T-helper 1 cell treated with Interleukin-12 subunit alpha and Interleukin-12 subunit beta and Interleukin-4 antibody, amounts not matched to agents 30 ng/mL and 1 ng/mL, for 36 hours (primary cell): ENCODE data around the gene TBC1D2B. TPM values are rescaled to one million over a fixed set of nuclear protein-coding genes. Genes with fewer than 3 reads are reported as not detected.

Experiments
- intact Hi-C: fragments of 100-400 bp; cut with micrococcal nuclease; formaldehyde crosslinking; loops from one replicate; pipeline ENCODE4 v1.15.1; 2024
- total RNA-seq: library from RNA; stranded (reverse); gene quantifications from 2 replicates; pipeline ENCODE4 v1.2.3, GENCODE V29; 2022

The TBC1D2B gene
- total RNA-seq, 1 donor from 2014 or later: 115 TPM

DNA sequence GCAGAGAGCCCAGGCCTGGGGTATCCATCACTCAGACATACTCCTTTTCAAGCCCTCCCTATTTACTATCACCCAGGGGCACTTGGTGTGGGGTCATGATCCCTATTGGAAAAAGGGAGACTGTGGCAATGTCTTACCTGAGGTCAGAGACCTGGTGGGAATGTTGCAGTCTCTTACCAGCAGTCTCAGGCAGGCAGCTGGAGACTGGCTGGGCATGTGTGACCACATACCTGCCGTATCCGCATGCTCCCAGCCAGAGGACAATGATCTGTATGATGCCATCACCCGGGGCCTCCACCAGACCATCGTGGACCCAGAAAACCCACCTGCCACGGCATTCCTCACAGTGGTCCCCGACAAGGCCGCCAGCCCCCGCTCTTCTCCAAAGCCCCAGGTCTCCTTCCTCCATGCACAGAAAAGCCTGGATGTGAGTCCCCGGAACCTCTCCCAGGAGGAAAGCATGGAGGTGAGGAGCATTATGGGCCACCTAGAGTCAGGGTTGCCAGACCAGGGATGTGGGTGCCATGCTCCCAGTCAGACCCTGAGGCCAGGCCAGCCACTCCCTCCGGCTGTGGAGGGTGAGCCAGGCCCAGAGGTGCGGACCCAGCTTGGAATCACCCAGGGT lies 20.7 kb upstream of the TBC1D2B start:
- intact Hi-C loops: no loop called here

DNA sequence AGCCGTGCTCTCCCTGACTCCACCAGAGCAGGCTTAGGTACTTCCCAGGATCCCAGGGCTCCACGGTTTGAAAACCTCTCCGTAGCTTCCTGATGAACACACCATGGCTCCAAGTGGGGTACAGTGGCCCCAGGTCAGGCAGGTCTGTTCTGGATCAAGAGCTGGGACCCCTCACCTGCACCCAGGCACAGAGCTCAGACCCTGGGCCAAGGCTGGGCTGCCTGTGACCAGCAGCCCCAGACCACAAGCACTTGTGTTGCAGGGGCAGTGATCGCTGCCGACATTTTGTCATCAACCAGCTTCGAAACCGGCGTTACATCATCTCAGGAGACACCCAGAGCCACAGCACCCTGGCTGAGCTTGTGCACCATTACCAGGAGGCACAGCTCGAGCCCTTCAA lies 20.2 kb upstream of the TBC1D2B start:
- intact Hi-C loops: no loop called here

DNA sequence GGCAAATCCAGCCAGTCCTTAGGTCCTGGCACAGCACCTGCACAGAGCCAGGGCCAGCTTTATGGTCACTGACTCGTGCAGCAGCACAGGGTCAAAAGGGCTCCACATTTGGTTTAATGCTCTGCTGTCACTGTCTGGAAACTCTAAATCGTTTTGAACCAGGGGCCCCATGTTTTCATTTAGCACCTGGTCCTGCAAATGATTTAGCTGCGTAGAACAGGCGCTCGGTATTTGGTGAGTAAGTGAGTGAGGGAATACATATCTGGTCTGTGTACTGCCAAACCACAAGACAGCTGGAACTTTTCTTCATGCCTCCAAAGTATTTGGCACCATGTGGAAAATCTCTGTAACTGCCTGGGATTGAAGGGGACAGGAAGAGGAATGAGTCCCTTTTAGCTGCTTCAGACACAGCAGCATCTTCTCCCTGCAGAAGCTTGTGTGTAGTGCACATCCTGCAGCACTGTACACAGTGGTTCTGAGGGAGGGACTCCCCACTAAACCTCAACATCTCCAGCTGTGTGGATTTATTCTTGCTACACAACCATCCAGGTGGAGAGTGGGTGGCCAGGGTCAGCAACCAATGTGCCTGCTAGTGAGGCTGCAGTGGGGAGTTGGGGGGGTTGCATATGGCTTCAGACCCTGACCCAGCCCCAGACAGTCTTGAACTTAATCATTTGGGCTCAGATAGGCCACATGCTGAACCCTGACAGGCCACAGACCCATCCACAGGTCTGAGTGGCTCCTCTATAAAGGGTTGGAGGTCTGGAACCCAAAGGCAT lies 15.9 kb upstream of the TBC1D2B start:
- intact Hi-C loops: no loop called here

DNA sequence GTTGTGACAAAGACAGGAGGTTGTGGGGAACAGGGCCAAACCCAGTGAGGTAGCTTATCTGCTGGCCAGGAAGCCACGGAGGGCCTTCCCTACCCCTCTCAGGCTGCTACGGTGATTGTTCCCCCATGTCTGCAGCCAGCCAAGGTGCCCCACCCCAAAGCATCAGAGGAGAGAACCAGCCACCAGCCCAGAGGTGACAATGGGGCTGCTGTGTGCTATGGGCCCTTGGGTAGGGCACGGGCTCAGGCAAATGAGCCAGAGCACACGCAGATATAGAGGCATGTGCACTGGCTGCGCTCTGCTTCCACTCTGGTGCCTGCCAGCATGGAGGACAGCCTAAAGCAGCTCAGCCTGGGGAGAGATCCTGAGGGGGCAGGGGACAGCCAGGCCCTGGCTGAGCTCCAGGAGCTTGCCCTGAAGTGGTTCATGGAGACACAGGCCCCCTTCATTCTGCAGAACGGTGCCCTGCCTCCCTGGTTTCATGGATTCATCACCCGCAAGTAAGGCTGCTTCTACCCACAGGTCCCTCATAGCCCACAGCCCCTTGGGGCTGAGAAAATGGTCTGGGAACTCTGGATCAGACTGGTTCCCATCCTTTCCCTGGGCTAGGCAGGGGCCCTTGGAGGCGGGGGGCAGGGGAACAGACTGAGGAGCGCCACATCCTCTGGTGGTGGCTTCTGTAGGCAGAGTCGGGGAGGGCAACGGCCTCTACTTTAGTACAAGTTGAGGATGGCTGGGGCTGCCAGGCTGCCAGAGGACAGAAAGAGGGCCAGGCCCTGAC lies 14.9 kb upstream of the TBC1D2B start, which contains the start of gene SH2D7:
SH2D7 (plus strand) TSS at position 301 of the 781 bp plus-strand sequence; CDS start at position 325, 24 bp downstream.
- intact Hi-C loops: no loop called here

DNA sequence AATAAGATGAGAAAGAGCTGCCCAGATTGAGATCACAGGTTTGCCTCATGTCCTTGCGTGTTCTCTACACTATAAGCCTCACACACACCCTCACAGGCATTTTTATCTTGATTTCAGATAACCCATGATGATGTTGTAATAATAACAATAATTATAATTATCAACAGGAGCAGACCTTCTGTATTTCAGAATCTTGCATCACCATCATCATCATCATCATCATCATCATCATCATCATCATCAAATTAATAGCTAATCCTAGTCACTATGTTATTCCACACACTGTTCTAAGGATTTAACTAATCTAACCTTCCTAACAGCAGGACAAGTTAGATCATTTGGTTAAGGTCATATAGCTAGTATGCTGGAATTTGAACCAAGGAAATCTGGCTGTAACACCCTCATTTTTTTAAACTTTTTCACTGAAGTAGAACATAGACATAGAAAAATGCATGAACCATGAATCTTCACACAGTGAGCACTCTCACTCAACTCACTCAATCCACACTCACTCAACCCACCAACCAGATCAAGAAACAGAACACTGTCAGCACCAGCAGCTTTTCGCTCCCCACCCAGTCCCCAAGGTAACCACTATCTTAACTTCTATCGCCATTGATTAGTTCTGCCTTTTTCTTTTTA lies 13.0 kb upstream of the TBC1D2B start:
- intact Hi-C loops: no loop called here

DNA sequence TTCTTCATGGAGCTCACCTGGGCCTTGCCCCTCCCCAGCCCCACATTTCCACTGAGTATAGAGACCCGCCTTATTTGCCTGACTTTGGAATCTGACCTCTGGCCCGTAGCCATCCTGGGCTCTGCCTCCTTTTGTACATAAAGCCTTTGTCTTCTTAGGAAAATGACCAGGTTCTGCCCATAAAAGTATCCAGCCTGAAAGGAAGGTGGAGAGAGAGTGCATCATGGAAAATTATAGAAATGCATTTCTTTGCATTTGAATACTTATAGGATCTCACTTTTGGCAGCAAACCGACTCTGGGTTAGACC lies 11.2 kb upstream of the TBC1D2B start:
- intact Hi-C loops: no loop called here

DNA sequence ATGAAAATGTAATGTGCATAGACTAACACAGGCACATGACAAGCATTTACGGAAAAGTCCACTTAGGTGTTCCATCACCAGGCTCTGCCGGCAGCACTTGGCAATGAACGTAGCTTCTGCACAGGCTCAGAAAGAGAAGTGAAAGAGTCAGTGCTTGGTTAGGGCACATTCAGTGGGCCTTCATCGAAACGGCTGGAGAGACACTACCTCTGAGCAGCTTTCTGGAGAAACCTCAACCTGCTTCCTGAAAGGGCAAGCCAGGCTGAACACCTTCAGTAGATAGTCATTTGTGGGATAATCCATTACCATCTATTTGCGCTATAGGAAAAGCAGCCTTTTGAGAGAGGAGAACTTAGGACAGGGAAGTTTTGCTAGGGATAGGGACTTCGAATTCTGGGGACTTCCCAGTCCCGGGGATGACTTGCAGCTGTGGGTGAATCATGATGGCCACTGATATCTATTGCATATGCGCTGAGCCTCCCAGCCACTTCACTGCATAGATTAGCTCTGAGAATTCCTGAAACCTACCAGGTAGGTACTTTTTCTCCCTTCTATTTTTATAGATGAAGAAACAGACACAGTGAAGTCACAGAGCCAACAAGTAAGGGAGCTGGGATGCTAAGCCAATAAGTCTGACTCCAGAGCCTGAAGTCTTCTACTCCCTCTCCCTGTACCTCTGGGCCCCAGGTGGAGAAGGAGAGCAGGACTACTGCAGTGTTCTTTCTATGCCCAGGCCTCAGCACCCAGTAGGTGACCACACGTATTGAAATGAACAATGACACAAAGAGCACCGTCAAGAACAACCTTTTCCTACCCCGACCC lies 10.7 kb upstream of the TBC1D2B start:
- intact Hi-C loops: no loop called here

DNA sequence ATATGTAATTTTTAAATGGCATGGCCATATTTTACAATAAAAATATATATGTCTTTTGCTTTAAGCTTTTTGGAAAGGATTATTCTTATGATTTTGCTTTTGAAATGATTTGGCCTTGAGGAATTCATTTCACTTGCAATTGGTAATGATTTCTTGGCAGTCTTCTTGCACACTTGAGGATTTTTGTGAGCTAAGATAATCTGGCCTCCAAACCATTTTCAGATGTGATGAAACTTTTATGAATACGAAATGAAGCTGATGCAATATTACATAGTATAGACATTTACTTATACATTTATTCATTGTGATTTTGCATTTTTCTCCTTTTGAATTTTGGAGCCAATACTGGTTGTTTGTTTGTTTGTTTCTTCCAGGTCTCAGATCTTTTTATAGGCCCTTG lies 8.4 kb upstream of the TBC1D2B start:
- intact Hi-C loops: no loop called here

DNA sequence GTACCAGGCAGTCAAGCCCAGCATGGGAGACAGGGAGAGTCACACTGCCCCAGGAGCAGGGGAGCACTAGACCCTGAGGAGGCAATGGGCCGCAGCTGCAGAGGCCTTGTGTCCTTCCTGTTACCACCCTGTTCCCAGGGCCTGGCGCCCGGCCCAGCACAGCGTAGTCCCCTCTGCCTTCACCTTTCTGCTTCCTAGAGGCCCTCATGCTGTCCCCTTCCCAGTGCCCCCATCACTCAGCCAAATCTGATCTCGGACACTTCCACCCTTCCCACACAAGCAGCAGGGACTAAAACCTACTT lies 6.9 kb upstream of the TBC1D2B start:
- intact Hi-C loops: no loop called here

DNA sequence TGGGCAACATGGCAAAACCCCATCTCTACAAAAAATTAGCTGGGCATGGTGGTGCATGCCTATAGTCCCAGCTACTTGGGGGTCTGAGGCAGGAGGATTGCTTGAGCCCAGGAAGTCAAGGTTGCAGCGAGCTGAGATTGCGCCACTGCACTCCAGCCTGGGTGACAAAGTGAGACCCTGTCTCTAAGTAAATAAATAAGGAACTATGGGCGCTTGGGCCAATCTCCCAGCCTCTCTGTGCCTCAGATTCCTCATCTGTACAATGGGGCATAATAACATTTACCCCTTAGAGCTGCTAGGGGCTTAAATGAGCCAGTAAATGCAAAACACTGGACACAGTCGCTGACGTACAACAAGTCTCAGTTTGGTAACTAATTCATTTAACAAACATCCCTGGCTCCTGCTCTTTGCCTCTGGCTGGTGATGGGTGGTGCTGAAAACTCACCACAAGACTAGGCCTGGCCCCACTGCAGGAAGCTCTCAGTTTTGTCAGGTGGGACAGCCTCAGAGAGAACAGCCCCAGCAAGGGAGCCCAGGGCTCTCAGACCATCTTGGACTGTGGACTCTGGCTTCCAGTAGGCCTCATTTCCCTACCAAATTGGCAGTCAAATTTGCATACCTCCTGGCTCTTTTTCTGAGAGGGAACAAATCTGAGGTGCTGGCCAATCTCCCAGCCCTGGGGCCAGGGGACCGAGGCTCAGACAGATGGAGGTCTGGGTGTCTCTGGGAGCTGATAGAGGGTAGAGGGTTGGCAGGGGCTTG lies 6.4 kb upstream of the TBC1D2B start:
- intact Hi-C loops: no loop called here

DNA sequence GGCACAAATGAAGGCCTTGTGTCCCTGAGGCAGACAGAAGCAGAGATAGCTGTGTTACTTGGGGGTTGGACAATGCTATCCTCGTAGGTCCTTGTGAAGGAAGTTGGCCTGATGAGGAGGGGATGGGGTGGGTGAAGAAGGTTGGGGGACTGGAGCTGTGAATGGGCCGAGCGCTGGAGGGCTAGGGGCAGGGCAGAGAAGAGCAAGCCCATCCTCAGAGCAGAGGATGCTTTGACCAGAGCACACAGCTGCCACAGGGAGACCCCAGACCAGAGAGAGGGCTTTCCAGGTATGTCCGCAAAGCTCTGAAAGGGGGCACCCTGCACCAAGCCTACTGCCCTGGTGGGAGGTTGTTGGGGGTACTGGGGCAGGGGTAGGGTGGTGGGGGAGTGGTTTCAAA lies 5.7 kb upstream of the TBC1D2B start:
- intact Hi-C loops: no loop called here

DNA sequence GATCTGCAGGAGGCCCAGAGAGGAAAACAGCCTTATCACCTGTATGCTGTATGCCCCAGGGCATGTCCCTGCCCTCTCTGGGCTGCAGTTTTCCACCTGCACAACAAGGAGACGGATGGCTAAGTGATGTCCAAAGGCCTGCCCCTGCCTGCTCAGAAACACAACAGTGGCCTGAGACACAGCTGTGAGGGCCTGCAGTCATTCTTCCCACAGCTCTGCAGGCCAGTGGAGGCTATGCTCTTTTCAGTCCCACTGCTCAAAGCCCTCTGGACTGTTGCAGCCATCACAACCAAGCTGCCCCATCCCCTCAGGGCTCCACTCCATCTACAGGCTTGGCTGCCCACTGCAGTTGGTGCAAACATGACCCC lies 5.2 kb upstream of the TBC1D2B start:
- intact Hi-C loops: no loop called here

DNA sequence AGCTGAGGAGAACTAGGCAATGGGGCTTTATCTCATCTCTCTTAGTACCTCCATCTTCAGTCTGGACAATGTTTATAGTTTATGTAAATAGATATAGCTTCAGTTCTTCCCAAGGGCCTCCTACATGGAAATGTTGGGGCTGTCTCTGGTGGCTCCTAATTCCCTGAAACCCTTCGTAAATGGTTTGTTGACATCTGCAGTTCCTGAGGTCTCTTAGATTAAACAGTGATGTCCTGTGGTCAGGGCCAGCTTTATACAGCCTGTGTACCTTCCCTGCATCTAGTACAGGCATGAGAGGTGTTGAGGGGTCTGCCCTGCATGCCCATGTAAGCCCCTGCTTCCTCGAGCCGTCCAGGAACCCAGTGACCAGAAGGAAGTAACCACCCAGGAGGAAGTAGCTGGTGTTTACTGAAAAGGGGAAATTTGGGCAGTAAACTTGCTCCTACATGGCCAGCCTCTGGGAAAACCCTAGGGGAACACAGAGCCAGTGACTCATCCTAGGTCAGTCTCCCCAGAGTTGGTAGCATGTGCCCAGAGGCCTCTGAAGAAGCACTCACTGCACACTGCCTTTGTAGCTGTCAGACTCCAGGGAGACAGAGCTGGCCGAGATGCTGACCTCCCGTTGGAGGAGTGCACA lies 4.7 kb upstream of the TBC1D2B start:
- intact Hi-C loops: no loop called here

DNA sequence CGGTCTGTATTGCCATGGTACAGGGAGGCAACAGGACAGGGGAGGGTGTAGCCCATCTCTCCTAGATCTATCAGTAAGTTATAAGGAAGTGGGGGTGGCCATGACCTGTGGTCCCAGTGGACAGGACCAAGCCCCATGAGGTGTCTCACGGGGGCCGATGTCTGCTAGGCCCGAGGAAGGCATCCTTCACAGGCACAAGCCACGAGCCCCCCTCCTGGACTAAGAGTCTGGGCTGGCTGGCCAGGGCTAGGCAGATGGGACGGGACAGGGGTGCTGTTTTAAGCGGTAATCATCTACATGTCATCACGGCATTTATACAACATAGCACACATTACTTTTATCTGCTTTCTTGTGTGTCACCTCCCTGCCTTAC lies 2.6 kb upstream of the TBC1D2B start:
- intact Hi-C loops: no loop called here

DNA sequence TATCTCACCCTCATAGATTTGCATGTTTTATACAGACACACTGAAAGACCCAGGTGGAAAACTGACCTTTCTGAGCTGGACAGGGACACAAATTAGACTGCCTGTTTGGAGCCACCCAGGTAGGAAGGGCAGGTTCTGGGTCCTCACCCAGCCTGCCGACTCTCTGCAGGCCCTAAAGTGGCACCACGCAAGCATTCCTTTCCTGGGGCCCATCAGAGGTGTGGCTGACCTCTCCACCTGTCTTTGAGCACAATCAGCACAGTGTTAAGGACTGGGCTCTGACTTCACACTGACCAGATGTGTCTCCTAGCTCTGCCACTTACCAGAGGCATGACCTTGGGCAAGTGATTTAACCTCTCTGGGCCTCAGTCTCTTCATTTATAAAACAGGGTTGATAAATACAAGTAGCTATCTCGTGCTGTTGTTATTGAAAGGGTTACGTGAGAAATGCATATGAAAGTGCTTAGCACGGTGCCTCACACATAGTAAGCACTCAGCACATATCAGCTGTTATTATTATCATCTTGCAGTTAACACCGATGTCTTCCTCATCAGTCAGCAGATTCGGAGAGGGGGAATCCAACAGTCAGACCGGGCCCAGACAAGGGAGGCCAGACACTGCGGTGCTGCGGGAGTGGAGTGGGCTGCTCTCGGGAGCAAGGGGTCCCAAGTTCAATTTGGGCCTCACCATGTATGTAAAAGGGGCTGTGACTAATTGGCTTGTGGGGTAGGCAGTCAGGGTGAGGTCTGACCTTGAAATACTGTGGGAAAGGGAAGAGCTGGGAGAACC lies 2.0 kb upstream of the TBC1D2B start:
- intact Hi-C loops: loop anchor here (5.0 kb wide), 1 partner anchor 62 kb away; no protein-coding TSS in a partner anchor

DNA sequence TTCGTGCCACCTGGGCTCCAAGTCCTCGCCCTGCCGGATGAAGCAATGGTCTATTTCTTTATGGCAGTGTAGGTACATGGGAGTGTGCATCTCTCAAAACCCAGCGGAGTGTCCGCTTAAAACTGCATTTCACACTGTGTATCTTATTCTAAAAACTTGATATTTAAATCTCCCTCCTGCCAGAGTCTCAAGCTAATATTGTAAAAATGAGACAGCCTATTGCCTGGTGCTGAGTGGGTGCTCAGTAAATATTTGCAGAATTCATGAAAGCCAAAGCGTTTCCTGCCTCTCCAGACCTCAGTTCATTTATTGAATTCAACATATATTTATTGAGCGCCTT lies 330 bp upstream of the TBC1D2B start:
- intact Hi-C loops: loop anchor here (1.0 to 5.0 kb wide), 6 partner anchors 25 to 71 kb away; partner anchors contain the start of gene IDH3A

DNA sequence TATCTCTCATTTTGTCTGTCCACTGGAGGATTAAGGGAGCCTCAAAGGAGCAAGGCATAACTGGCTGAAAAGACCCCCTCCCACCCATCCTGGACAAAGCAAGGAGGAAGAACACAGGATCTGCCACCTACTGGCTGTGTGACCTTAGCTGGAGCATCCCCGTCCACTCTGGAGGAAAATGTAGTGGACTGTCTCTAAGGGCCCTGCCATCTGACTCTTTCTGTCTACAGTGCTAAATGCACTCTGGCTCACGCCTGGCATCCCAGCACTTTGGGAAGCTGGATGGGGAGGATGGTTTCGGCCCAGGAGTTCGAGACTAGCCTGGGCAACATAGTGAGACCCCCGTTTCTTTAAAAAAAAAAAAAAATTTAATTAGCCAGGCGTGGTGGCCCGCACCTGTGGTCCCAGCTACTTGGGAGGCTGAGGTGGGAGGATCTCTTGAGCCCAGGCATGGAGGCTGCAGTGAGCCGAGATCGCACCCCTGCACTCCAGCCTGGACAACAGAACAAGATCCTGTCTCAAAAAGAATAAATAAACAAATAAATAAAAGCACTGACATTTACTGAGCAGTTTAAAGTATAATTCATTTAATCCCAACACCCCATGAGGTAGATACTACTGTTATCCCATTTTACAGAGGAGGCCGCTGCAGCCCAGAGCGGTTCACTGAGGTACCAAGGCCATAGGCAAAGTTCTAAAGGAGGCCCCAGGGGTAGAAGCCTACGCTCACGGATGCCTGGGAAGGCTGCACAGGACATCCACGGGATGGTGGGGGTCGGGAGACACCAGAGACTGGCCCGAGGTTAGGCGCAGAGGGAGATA lies 1.1 kb downstream of the TBC1D2B start:
- intact Hi-C loops: loop anchor here (1.0 to 5.0 kb wide), 6 partner anchors 26 to 73 kb away; partner anchors contain the start of gene IDH3A
